Measurements from ENCODE around the gene TUBGCP2. TPM values are rescaled to one million over a fixed set of nuclear protein-coding genes. Genes with fewer than 3 reads are reported as not detected.
A peak's percentile ranks its signal among the peaks of the same experiment; 100 is the strongest.

Gene TUBGCP2
- total RNA-seq, 1 experiment from 2014 or later: 92.2 TPM

DNA sequence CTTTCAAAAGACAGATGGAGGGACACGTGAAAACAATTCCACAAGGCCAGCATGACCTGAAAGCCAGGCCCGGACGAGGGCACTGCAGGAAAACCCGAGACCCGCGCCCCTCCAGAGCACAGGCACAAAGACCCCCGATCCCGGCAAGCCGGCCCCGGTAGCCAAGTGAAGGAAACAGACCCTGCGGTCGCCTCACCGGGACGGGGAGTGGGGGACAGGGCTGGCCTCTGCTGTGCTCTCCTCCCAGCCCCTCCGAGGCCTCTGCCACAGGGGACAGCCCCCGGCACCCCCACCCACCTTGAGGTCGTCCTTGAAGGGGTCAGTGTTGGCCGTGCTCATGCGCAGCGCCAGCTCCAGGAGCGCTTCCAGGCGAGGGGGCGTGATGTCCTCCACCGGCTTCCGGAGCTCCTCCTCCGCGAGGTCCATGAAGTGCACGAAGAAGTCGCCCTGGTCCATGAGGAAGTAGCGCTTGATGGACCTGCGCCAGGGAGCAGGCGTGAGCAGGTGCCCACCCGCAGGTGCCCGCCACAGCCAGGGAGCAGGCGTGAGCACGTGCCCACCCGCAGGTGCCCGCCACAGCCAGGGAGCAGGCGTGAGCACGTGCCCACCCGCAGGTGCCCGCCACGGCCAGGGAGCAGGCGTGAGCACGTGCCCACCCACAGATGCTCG is 20.7 kb downstream of the TUBGCP2 start:
- H3K4me3 Mint-ChIP-seq (ENCODE audit: unreplicated experiment): no peak overlapping the region
- Histone ChIP-seq H3K36me3 (ENCODE audit: control insufficient read depth, insufficient read depth, low read length) (peaks cover 11% of the 10 kb centered on the region), H3K27me3 (replicated peaks; ENCODE audit: control insufficient read depth, insufficient read depth, low read length) (no peaks in the 10 kb centered on the region), H3K4me3 (ENCODE audit: low read depth, low read length) (no peak overlapping the region), H3K9me3 (no peaks in the 10 kb centered on the region), H3K4me1 (no peaks in the 10 kb centered on the region)
- ChIA-PET CTCF (no interaction called here), POLR2A (no interaction called here)
- no peaks in the 10 kb centered on the region for H3K9me3 Mint-ChIP-seq (ENCODE audit: unreplicated experiment)
- H3K27ac Mint-ChIP-seq (ENCODE audit: unreplicated experiment): no peak overlapping the region
- H3K27me3 Mint-ChIP-seq (ENCODE audit: insufficient read depth, unreplicated experiment): no peaks in the 10 kb centered on the region
- DNase-seq: no peak
- H3K4me1 Mint-ChIP-seq (ENCODE audit: low read depth, unreplicated experiment): no peaks in the 10 kb centered on the region
- BruUV-seq (replicated peaks): no TSS peak
- TF ChIP-seq CTCF (IDR thresholded peaks at IDR 0.05; ENCODE audit: insufficient read depth in 1 of 2, low read depth in 1 of 2, low read length in 1 of 2, severe bottlenecking in 1 of 2, unreplicated experiment in 1 of 2): no peak
- intact Hi-C loops (cut with micrococcal nuclease; ENCODE audit: unreplicated experiment): no loop called here
- peaks cover 67% of the 10 kb centered on the region for H3K36me3 Mint-ChIP-seq (ENCODE audit: insufficient read depth, unreplicated experiment)

GRCh38 chr10:133286366-133286765 is 22.3 kb downstream of the TUBGCP2 start:
- H3K36me3 ChIP-seq (ENCODE audit: control insufficient read depth, insufficient read depth, low read length): peaks cover 10% of the 10 kb centered on the region

GRCh38 chr10:133285217-133285616 is 23.5 kb downstream of the TUBGCP2 start:
- Histone ChIP-seq H3K9me3 (no peaks in the 10 kb centered on the region), H3K4me3 (ENCODE audit: low read depth, low read length) (no peak overlapping the region), H3K4me1 (no peaks in the 10 kb centered on the region), H3K36me3 (ENCODE audit: control insufficient read depth, insufficient read depth, low read length) (peaks cover 9% of the 10 kb centered on the region), H3K27me3 (replicated peaks; ENCODE audit: control insufficient read depth, insufficient read depth, low read length) (no peaks in the 10 kb centered on the region)
- Mint-ChIP-seq H3K27ac (ENCODE audit: unreplicated experiment) (no peak overlapping the region), H3K4me3 (ENCODE audit: unreplicated experiment) (no peak overlapping the region), H3K27me3 (ENCODE audit: insufficient read depth, unreplicated experiment) (no peaks in the 10 kb centered on the region), H3K4me1 (ENCODE audit: low read depth, unreplicated experiment) (no peaks in the 10 kb centered on the region), H3K36me3 (ENCODE audit: insufficient read depth, unreplicated experiment) (peaks cover 72% of the 10 kb centered on the region), H3K9me3 (ENCODE audit: unreplicated experiment) (no peaks in the 10 kb centered on the region)
- CTCF ChIA-PET: interaction anchor here (0.5 kb wide), 1 partner anchor 63 kb away, joined by 4 read pairs; no protein-coding TSS in a partner anchor
- no TSS peak for BruUV-seq (replicated peaks)
- TF ChIP-seq CTCF (IDR thresholded peaks at IDR 0.05; ENCODE audit: insufficient read depth in 1 of 2, low read depth in 1 of 2, low read length in 1 of 2, severe bottlenecking in 1 of 2, unreplicated experiment in 1 of 2): no peak
- intact Hi-C loops (cut with micrococcal nuclease; ENCODE audit: unreplicated experiment): no loop called here
- POLR2A ChIA-PET: no interaction called here
- no peak for DNase-seq

More at GRCh38 chr10:133286366-133286765, 22.3 kb downstream of the TUBGCP2 start:
- H3K4me3 Mint-ChIP-seq (ENCODE audit: unreplicated experiment): no peak overlapping the region
- ChIA-PET CTCF (interaction anchor here (1.1 kb wide), 1 partner anchor 8 kb away, joined by 5 read pairs; no protein-coding TSS in a partner anchor), POLR2A (no interaction called here)
- Histone ChIP-seq H3K9me3 (no peaks in the 10 kb centered on the region), H3K27me3 (replicated peaks; ENCODE audit: control insufficient read depth, insufficient read depth, low read length) (no peaks in the 10 kb centered on the region), H3K4me3 (ENCODE audit: low read depth, low read length) (no peak overlapping the region), H3K4me1 (no peaks in the 10 kb centered on the region)
- no peaks in the 10 kb centered on the region for H3K27me3 Mint-ChIP-seq (ENCODE audit: insufficient read depth, unreplicated experiment)
- DNase-seq: no peak
- peaks cover 73% of the 10 kb centered on the region for H3K36me3 Mint-ChIP-seq (ENCODE audit: insufficient read depth, unreplicated experiment)
- H3K9me3 Mint-ChIP-seq (ENCODE audit: unreplicated experiment): no peaks in the 10 kb centered on the region
- intact Hi-C loops (cut with micrococcal nuclease; ENCODE audit: unreplicated experiment): no loop called here
- peak overlapping the region; percentile 20 for H3K27ac Mint-ChIP-seq (ENCODE audit: unreplicated experiment)
- H3K4me1 Mint-ChIP-seq (ENCODE audit: low read depth, unreplicated experiment): no peaks in the 10 kb centered on the region
- TF ChIP-seq CTCF (IDR thresholded peaks at IDR 0.05; ENCODE audit: insufficient read depth in 1 of 2, low read depth in 1 of 2, low read length in 1 of 2, severe bottlenecking in 1 of 2, unreplicated experiment in 1 of 2): no peak
- no TSS peak for BruUV-seq (replicated peaks)
